T-cell (primary cell): Measurements from ENCODE around the gene COX4I1. TPM values are rescaled to one million over a fixed set of nuclear protein-coding genes. Genes with fewer than 3 reads are reported as not detected.

ENCODE experiments used
- ATAC-seq, 4 experiments: fragments of 200-7000 bp in 3 of 4; fragments of 150-1000 bp in 1 of 4; cut with Tn5 transposase; replicated peaks in 1 of 4; 1 replicate in 3 of 4; 2 replicates in 1 of 4; pipeline ENCODE4 v1.10.0; 2021; ENCODE audit warnings: moderate library complexity in 3 of 4, mild to moderate bottlenecking in 2 of 4, moderate number of reproducible peaks in 1 of 4
- CTCF ChIA-PET, 2 donors: fragments of 300-600 bp; sonication (Branson Sonifier 250); formaldehyde crosslinking; loops; one replicate each; lab custom pipeline; 2022; ENCODE audit warnings: antibody characterized with exemption in 2 of 2; lab: Charles Lee
- POLR2A ChIA-PET, 2 donors: fragments of 300-600 bp; sonication (Branson Sonifier 250); formaldehyde crosslinking; loops; one replicate each; lab custom pipeline; 2022; ENCODE audit warnings: antibody characterized with exemption in 2 of 2; lab: Charles Lee
- DNase-seq, 35 experiments: peaks; one replicate each; pipeline versions ENCODE4 v3.0.0 to v3.0.0-alpha.2; 2013 to 2023
- H3K27ac ChIP-seq: one replicate; pipeline ENCODE4 v1.5.1; 2013; ENCODE audit warnings: low read length
- H3K27me3 ChIP-seq, 2 experiments: replicated peaks in 1 of 2; 1 replicate in 1 of 2; 2 replicates in 1 of 2; pipeline versions ENCODE4 v1.6.1 to v1.7.0; 2013; ENCODE audit warnings: low read length in 1 of 2, mixed read lengths in 1 of 2; ENCODE audit not compliant: control insufficient read depth in 2 of 2, insufficient read depth in 2 of 2; ENCODE audit errors: extremely low read depth in 1 of 2
- H3K36me3 ChIP-seq, 2 donors: 1 replicate in 1 of 2; 2 replicates in 1 of 2; pipeline versions ENCODE4 v1.6.1 to v1.7.0; 2013; ENCODE audit warnings: low read length in 1 of 2; ENCODE audit not compliant: control insufficient read depth in 2 of 2, insufficient read depth in 1 of 2; ENCODE audit errors: extremely low read depth in 1 of 2
- H3K4me1 ChIP-seq, 2 experiments: 1 replicate in 1 of 2; 2 replicates in 1 of 2; pipeline versions ENCODE4 v1.6.1 to v1.7.0; 2013; ENCODE audit warnings: low read length in 2 of 2, mixed read lengths in 1 of 2; ENCODE audit not compliant: insufficient read depth in 2 of 2, control insufficient read depth in 1 of 2; ENCODE audit errors: extremely low read depth in 1 of 2
- H3K4me3 ChIP-seq, 2 donors: 1 replicate in 1 of 2; 2 replicates in 1 of 2; pipeline versions ENCODE4 v1.5.1 to v1.7.0; 2013; ENCODE audit warnings: mild to moderate bottlenecking in 2 of 2, low read length in 1 of 2, moderate library complexity in 1 of 2; ENCODE audit not compliant: control insufficient read depth in 1 of 2; ENCODE audit errors: extremely low read depth in 1 of 2
- H3K9me3 ChIP-seq: 2 replicates; pipeline ENCODE4 v1.7.0; 2013
- H3K27ac Mint-ChIP-seq, 2 donors: one replicate each; pipeline ENCODE4 v1.8.0; 2020 to 2021; ENCODE audit warnings: mild to moderate bottlenecking in 2 of 2, mixed read lengths in 2 of 2
- H3K27me3 Mint-ChIP-seq, 2 donors: one replicate each; pipeline ENCODE4 v1.8.0; 2021 to 2022; ENCODE audit warnings: mixed read lengths in 2 of 2
- H3K36me3 Mint-ChIP-seq: one replicate; pipeline ENCODE4 v1.8.0; 2021; ENCODE audit warnings: mixed read lengths
- H3K4me1 Mint-ChIP-seq, 3 donors: one replicate each; pipeline ENCODE4 v1.8.0; 2020 to 2022; ENCODE audit warnings: mixed read lengths in 3 of 3, mild to moderate bottlenecking in 1 of 3
- H3K4me3 Mint-ChIP-seq, 3 donors: one replicate each; pipeline ENCODE4 v1.8.0; 2020 to 2022; ENCODE audit warnings: mild to moderate bottlenecking in 3 of 3, mixed read lengths in 3 of 3, moderate library complexity in 3 of 3
- H3K9me3 Mint-ChIP-seq, 3 donors: one replicate each; pipeline ENCODE4 v1.8.0; 2020 to 2022; ENCODE audit warnings: mixed read lengths in 3 of 3
- WGBS: methylation state at CpG from one replicate; pipeline ENCODE4 v1.1.5; 2013; ENCODE audit warnings: missing lambda C conversion rate; ENCODE audit not compliant: insufficient coverage; 5-methylcytosine and 5-hydroxymethylcytosine counted together
- total RNA-seq, 35 experiments: library from RNA in 6 of 35; stranded (reverse) in 6 of 35; fragments of 120-200 nt in 1 of 35; gene quantifications; one replicate each; pipeline versions ENCODE4 v1.2.1 to v1.2.4 and lab custom pipeline; 2013 to 2026

The COX4I1 gene
- total RNA-seq, 5 donors from 2014 or later (not counting 1 experiment from before 2014, with no cell fraction given): 542 to 606 (median 574) TPM

GRCh38 chr16:85794696-85795095 is 4.8 kb upstream of the COX4I1 start:
- Mint-ChIP-seq H3K4me3 (no peak overlapping the region), H3K27me3 (no peaks in the 10 kb centered on the region), H3K27ac (peak overlapping the region in 1 of 2 donors; percentile 44), H3K36me3 (peaks cover 52% of the 10 kb centered on the region), H3K4me1 (peaks cover 64 to 71% (median 69%) of the 10 kb centered on the region in 3 donors), H3K9me3 (peaks cover 0 to 6% (median 0%) of the 10 kb centered on the region in 3 donors)
- ChIA-PET CTCF (no interaction called here), POLR2A (no interaction called here)
- Histone ChIP-seq H3K9me3 (no peaks in the 10 kb centered on the region), H3K36me3 (peaks cover 7 to 55% of the 10 kb centered on the region in 2 donors), H3K27me3 (no peaks in the 10 kb centered on the region), H3K4me3 (no peak overlapping the region), H3K27ac (no peak overlapping the region), H3K4me1 (peaks cover 12 to 23% of the 10 kb centered on the region in 2 experiments)
- DNase-seq (no peak), ATAC-seq (no peak)
- WGBS: 100% methylated on average over 5 of the region's 8 CpGs

- ChIA-PET CTCF (no interaction called here), POLR2A (no interaction called here)
- no peaks in the 10 kb centered on the region for H3K27me3 Mint-ChIP-seq
- peak overlapping the region in 2 of 3 donors; percentile 6 to 85 for H3K4me3 Mint-ChIP-seq
- no peak overlapping the region for H3K4me3 ChIP-seq
- H3K4me1 Mint-ChIP-seq: peaks cover 62 to 71% (median 68%) of the 10 kb centered on the region in 3 donors
- peaks cover 7 to 57% of the 10 kb centered on the region in 2 donors for H3K36me3 ChIP-seq
- ATAC-seq (no peak), DNase-seq (no peak)
- no peak overlapping the region for H3K27ac ChIP-seq
- H3K4me1 ChIP-seq: peaks cover 14 to 26% of the 10 kb centered on the region in 2 experiments
- no peaks in the 10 kb centered on the region for H3K9me3 ChIP-seq
- H3K27ac Mint-ChIP-seq: no peak overlapping the region
- WGBS: 89% methylated on average over 6 of the region's 6 CpGs
- no peaks in the 10 kb centered on the region for H3K27me3 ChIP-seq
- peaks cover 47% of the 10 kb centered on the region for H3K36me3 Mint-ChIP-seq
- H3K9me3 Mint-ChIP-seq: peaks cover 0 to 6% (median 0%) of the 10 kb centered on the region in 3 donors
These were observed 3.3 kb upstream of the COX4I1 start for GRCh38 chr16:85796152-85796551.

DNA sequence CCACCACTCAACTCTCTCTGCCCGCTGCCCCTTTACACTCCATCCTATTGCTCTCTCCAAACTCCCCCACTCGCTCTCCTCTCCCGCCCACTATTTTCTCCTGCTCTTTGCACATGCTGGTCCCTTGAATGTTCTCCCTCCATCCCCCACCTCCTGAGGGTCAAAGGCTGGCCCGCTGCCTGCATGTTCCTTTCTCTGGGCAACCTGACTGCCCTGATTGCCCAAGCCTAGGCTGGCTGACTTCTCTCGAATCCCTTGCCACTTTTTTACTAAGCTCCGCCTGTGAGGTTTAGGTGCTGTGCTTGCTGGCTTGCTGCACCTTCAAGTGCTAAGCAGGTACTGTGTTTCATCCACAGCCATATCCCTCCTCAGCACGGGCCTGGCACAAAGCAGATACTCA is 2.9 kb upstream of the COX4I1 start:
- no peak overlapping the region for H3K4me3 ChIP-seq
- no peaks in the 10 kb centered on the region for H3K27me3 ChIP-seq
- ATAC-seq (no peak), DNase-seq (no peak)
- H3K4me1 ChIP-seq: peaks cover 14 to 26% of the 10 kb centered on the region in 2 experiments
- ChIA-PET CTCF (interaction anchor here in 1 of 2 donors (0.6 kb wide), 1 partner anchor 766 kb away, joined by 5 read pairs; no protein-coding TSS in a partner anchor), POLR2A (no interaction called here)
- Mint-ChIP-seq H3K4me1 (peaks cover 58 to 72% (median 69%) of the 10 kb centered on the region in 3 donors), H3K27ac (peak overlapping the region in 1 of 2 donors; percentile 31), H3K4me3 (peak overlapping the region; percentile 6 to 85 (median 83)), H3K27me3 (no peaks in the 10 kb centered on the region), H3K36me3 (peaks cover 47% of the 10 kb centered on the region), H3K9me3 (peaks cover 0 to 3% (median 0%) of the 10 kb centered on the region in 3 donors)
- no peaks in the 10 kb centered on the region for H3K9me3 ChIP-seq
- peaks cover 5 to 57% of the 10 kb centered on the region in 2 donors for H3K36me3 ChIP-seq
- no peak overlapping the region for H3K27ac ChIP-seq
- 96% methylated on average over 7 of the region's 7 CpGs for WGBS

DNA sequence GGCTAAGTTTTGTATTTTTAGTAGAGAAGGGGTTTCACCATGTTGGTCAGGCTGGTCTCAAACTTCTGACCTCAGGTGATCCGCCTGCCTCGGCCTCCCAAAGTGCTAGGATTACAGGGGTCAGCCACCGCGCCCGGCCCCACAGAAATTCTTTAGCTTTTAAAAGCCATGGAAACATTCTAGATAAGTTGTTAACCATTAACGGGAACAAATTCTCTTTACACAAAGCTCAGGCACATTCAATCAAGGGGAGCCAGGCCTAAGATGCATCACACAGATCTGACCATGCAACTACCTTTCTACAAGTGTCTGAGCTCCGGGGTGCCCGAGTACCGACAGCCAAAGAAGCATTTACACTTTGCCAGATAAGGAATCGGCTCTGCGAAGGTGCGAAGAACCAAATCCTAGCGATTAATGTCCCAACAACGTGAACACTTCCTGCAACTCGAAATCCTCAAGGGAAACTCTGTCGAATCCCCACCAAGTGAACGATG is 1.2 kb upstream of the COX4I1 start:
- WGBS: 26% methylated on average over 15 of the region's 17 CpGs
- no peak overlapping the region for H3K27ac ChIP-seq
- Mint-ChIP-seq H3K27ac (no peak overlapping the region), H3K4me3 (peak overlapping the region; percentile 83 to 87 (median 85)), H3K4me1 (peaks cover 57 to 71% (median 69%) of the 10 kb centered on the region in 3 donors), H3K36me3 (peaks cover 46% of the 10 kb centered on the region), H3K27me3 (no peaks in the 10 kb centered on the region), H3K9me3 (no peaks in the 10 kb centered on the region)
- H3K27me3 ChIP-seq: no peaks in the 10 kb centered on the region
- ChIA-PET CTCF (no interaction called here), POLR2A (no interaction called here)
- ATAC-seq (no peak), DNase-seq (no peak)
- H3K4me1 ChIP-seq: peaks cover 14 to 26% of the 10 kb centered on the region in 2 experiments
- peaks cover 3 to 57% of the 10 kb centered on the region in 2 donors for H3K36me3 ChIP-seq
- H3K4me3 ChIP-seq: peak overlapping the region; percentile 66 to 74
- H3K9me3 ChIP-seq: no peaks in the 10 kb centered on the region

DNA sequence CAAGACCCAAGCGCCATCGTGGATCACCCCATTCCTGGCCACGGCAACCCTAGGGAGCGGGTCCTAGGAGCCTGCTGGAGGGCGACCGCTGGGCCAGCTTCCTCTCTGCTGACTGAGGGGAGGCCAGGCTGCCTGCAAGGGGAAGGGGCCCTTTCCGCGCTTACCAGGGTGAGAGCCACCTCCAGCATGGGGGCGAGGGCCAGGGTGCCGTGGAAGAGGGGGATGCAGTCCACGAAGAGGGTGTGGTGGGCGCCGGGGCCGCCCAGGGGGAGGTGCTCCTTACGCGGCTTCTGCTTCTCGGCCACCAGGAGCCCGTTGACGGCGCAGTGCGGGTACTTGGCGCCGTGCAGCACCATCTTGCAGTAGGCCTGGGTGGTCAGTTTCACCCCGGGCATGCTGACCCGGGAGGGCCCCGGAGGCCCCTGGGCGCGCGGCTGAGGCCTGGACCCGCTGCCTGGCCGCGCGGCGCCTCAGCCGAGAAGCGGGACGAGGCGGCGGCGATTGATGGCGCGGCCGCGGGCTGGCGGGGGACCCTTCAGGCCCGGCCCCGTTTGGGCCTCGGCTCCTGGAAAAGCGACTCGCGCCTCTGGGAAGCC is 496 bp upstream of the COX4I1 start:
- no peak overlapping the region for H3K27ac ChIP-seq
- Mint-ChIP-seq H3K4me1 (peaks cover 58 to 76% (median 74%) of the 10 kb centered on the region in 3 donors), H3K36me3 (peaks cover 48% of the 10 kb centered on the region), H3K27me3 (no peaks in the 10 kb centered on the region), H3K27ac (peak overlapping the region in 1 of 2 donors; percentile 76), H3K4me3 (peak overlapping the region; percentile 83 to 90 (median 85)), H3K9me3 (no peaks in the 10 kb centered on the region)
- WGBS: under 1% methylated on average over 51 of the region's 51 CpGs
- peak overlapping the region; percentile 66 to 74 for H3K4me3 ChIP-seq
- ChIA-PET CTCF (no interaction called here), POLR2A (no interaction called here)
- ATAC-seq: peak; percentile 14 to 31 (median 27)
- no peaks in the 10 kb centered on the region for H3K9me3 ChIP-seq
- H3K27me3 ChIP-seq: no peaks in the 10 kb centered on the region
- peaks cover 3 to 58% of the 10 kb centered on the region in 2 donors for H3K36me3 ChIP-seq
- peaks cover 14 to 26% of the 10 kb centered on the region in 2 experiments for H3K4me1 ChIP-seq
- peak in 28 of 35 experiments; percentile 8 to 49 (median 28) for DNase-seq

GRCh38 chr16:85800321-85800669 is 800 bp downstream of the COX4I1 start:
- Histone ChIP-seq H3K27ac (peak overlapping the region; percentile 73), H3K4me1 (peaks cover 14 to 26% of the 10 kb centered on the region in 2 experiments), H3K27me3 (no peaks in the 10 kb centered on the region), H3K4me3 (peak overlapping the region; percentile 66 to 74), H3K9me3 (no peaks in the 10 kb centered on the region), H3K36me3 (peaks cover 5 to 55% of the 10 kb centered on the region in 2 donors)
- Mint-ChIP-seq H3K4me1 (peaks cover 60 to 67% (median 67%) of the 10 kb centered on the region in 3 donors), H3K4me3 (peak overlapping the region; percentile 82 to 85 (median 85)), H3K36me3 (peaks cover 48% of the 10 kb centered on the region), H3K9me3 (no peaks in the 10 kb centered on the region), H3K27me3 (no peaks in the 10 kb centered on the region), H3K27ac (peak overlapping the region; percentile 85 to 89)
- POLR2A ChIA-PET: interaction anchor here in 1 of 2 donors (0.6 kb wide), 1 partner anchor 29 kb away, joined by 4 read pairs; no protein-coding TSS in a partner anchor
- ATAC-seq: peak in 1 of 4 experiments; percentile 41
- 31% methylated on average over 6 of the region's 9 CpGs for WGBS
- CTCF ChIA-PET: interaction anchor here in 1 of 2 donors (0.5 to 1.4 kb wide), 3 partner anchors 21 to 326 kb away, joined by 3 read pairs; no protein-coding TSS in a partner anchor
- DNase-seq: peak in 22 of 35 experiments; percentile 47 to 77 (median 58)
